HCT116 (cell line): ENCODE measurements around the gene EML1.

ENCODE experiments used
- EZH2 ChIP-seq: fragments of 200-600 bp; sonication (generic); IDR thresholded peaks from 2 replicates; pipeline ENCODE4 v1.6.1; 2017; ENCODE audit warnings: antibody characterized with exemption, mixed run types
- EZH2phosphoT487 ChIP-seq: fragments of 200-600 bp; IDR thresholded peaks from 2 replicates; pipeline ENCODE4 v1.6.1; 2018; ENCODE audit warnings: antibody characterized with exemption, borderline replicate concordance
- POLR2A ChIP-seq: IDR thresholded peaks from 2 replicates; pipeline ENCODE4 v1.7.0; 2011; ENCODE audit warnings: borderline replicate concordance; ENCODE audit not compliant: insufficient read depth, insufficient read length; ENCODE audit errors: extremely low read depth
- POLR2AphosphoS5 ChIP-seq: IDR thresholded peaks from 2 replicates; pipeline ENCODE4 v1.6.1; 2011; ENCODE audit warnings: mild to moderate bottlenecking, low read depth, low read length, moderate library complexity
- SP1 ChIP-seq: IDR thresholded peaks from 2 replicates; pipeline ENCODE4 v1.6.1; 2012; ENCODE audit warnings: low read depth
- TCF7L2 ChIP-seq: IDR thresholded peaks from 2 replicates; pipeline ENCODE4 v1.7.0; 2011; ENCODE audit warnings: borderline replicate concordance, inconsistent platforms; ENCODE audit not compliant: insufficient read depth, insufficient read length; ENCODE audit errors: extremely low read depth
- ZNF274 ChIP-seq: fragments of 200-500 bp; sonication (Bioruptor generic); IDR thresholded peaks from 2 replicates; pipeline ENCODE4 v1.6.1; 2014; ENCODE audit warnings: mild to moderate bottlenecking, low read depth, low read length, inconsistent platforms
- TF ChIP-seq, protein P1 (sequence below), 3 experiments: fragments of 200-600 bp in 1 of 3; sonication (generic) in 1 of 3; IDR thresholded peaks in 2 of 3; conservative IDR thresholded peaks in 1 of 3; 2 replicates each; pipeline ENCODE4 v1.5.1; 2012 to 2017; ENCODE audit warnings: low read depth in 2 of 3, low read length in 2 of 3, antibody characterized with exemption in 1 of 3, borderline replicate concordance in 1 of 3, control low read depth in 1 of 3, mild to moderate bottlenecking in 1 of 3, mixed read lengths in 1 of 3, mixed run types in 1 of 3, moderate library complexity in 1 of 3; ENCODE audit not compliant: insufficient read depth in 1 of 3
- TF ChIP-seq, protein P2 (sequence below): IDR thresholded peaks from 2 replicates; pipeline ENCODE4 v1.6.1; 2012; ENCODE audit warnings: low read depth
- TF ChIP-seq, protein P3 (sequence below): IDR thresholded peaks from 2 replicates; pipeline ENCODE4 v1.6.1; 2012
- TF ChIP-seq, protein P4 (sequence below): IDR thresholded peaks from 2 replicates; pipeline ENCODE4 v1.6.1; 2011; ENCODE audit warnings: mild to moderate bottlenecking, low read length, moderate library complexity; ENCODE audit not compliant: insufficient replicate concordance; ENCODE audit errors: extremely low read depth
- TF ChIP-seq, protein P5 (sequence below): IDR thresholded peaks from 2 replicates; pipeline ENCODE4 v1.6.1; 2012

DNA sequence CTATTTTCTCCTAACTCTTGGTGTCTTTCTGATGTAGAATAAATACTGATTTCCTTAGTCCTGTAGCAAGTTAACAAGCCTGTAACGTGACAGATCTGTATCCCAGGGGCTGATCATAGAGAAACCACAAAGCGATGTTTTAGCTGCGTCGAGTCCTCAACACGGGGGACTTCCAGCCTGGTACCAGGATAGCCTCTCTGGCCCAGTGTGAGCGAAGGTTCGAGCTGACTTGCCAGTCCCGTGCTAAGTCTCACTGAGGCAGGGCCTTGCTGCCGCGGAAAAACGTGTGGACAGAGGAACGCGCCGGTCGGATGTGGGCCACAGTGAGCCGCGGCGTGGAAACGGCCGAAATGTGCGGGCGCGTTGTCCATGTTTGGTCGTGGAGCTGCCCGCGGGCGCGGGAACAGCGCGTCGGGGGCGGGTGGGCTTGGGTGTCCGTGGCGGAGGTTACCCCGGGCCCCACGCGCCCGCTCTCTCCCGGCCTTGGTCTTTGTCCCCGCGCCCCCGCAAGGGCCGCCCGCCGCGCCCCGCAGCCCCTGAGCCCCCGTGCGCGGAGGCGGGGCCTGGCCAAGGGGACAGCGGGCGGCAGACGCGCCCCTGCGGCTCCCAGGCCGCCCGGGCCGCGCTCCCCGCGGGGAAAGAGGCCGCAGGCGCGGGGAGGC, 531 bp upstream of the EML1 start:
- TF ChIP-seq, protein P1, sequence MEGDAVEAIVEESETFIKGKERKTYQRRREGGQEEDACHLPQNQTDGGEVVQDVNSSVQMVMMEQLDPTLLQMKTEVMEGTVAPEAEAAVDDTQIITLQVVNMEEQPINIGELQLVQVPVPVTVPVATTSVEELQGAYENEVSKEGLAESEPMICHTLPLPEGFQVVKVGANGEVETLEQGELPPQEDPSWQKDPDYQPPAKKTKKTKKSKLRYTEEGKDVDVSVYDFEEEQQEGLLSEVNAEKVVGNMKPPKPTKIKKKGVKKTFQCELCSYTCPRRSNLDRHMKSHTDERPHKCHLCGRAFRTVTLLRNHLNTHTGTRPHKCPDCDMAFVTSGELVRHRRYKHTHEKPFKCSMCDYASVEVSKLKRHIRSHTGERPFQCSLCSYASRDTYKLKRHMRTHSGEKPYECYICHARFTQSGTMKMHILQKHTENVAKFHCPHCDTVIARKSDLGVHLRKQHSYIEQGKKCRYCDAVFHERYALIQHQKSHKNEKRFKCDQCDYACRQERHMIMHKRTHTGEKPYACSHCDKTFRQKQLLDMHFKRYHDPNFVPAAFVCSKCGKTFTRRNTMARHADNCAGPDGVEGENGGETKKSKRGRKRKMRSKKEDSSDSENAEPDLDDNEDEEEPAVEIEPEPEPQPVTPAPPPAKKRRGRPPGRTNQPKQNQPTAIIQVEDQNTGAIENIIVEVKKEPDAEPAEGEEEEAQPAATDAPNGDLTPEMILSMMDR (IDR thresholded peaks at IDR 0.05 in 2 of 3, conservative IDR thresholded peaks at IDR 0.05 in 1 of 3; ENCODE audit: borderline replicate concordance in 1 of 3, insufficient read depth in 1 of 3, low read depth in 2 of 3, low read length in 2 of 3), result no peak
- TF ChIP-seq POLR2AphosphoS5 (no peak), POLR2A (no peak), EZH2 (no peak), SP1 (no peak), ZNF274 (no peak), EZH2phosphoT487 (no peak), TCF7L2 (no peak)
- TF ChIP-seq, protein P2, sequence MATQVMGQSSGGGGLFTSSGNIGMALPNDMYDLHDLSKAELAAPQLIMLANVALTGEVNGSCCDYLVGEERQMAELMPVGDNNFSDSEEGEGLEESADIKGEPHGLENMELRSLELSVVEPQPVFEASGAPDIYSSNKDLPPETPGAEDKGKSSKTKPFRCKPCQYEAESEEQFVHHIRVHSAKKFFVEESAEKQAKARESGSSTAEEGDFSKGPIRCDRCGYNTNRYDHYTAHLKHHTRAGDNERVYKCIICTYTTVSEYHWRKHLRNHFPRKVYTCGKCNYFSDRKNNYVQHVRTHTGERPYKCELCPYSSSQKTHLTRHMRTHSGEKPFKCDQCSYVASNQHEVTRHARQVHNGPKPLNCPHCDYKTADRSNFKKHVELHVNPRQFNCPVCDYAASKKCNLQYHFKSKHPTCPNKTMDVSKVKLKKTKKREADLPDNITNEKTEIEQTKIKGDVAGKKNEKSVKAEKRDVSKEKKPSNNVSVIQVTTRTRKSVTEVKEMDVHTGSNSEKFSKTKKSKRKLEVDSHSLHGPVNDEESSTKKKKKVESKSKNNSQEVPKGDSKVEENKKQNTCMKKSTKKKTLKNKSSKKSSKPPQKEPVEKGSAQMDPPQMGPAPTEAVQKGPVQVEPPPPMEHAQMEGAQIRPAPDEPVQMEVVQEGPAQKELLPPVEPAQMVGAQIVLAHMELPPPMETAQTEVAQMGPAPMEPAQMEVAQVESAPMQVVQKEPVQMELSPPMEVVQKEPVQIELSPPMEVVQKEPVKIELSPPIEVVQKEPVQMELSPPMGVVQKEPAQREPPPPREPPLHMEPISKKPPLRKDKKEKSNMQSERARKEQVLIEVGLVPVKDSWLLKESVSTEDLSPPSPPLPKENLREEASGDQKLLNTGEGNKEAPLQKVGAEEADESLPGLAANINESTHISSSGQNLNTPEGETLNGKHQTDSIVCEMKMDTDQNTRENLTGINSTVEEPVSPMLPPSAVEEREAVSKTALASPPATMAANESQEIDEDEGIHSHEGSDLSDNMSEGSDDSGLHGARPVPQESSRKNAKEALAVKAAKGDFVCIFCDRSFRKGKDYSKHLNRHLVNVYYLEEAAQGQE, result no peak
- TF ChIP-seq, protein P3, sequence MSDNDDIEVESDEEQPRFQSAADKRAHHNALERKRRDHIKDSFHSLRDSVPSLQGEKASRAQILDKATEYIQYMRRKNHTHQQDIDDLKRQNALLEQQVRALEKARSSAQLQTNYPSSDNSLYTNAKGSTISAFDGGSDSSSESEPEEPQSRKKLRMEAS, result no peak
- TF ChIP-seq, protein P4, sequence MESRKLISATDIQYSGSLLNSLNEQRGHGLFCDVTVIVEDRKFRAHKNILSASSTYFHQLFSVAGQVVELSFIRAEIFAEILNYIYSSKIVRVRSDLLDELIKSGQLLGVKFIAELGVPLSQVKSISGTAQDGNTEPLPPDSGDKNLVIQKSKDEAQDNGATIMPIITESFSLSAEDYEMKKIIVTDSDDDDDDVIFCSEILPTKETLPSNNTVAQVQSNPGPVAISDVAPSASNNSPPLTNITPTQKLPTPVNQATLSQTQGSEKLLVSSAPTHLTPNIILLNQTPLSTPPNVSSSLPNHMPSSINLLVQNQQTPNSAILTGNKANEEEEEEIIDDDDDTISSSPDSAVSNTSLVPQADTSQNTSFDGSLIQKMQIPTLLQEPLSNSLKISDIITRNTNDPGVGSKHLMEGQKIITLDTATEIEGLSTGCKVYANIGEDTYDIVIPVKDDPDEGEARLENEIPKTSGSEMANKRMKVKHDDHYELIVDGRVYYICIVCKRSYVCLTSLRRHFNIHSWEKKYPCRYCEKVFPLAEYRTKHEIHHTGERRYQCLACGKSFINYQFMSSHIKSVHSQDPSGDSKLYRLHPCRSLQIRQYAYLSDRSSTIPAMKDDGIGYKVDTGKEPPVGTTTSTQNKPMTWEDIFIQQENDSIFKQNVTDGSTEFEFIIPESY, result no peak
- TF ChIP-seq, protein P5, sequence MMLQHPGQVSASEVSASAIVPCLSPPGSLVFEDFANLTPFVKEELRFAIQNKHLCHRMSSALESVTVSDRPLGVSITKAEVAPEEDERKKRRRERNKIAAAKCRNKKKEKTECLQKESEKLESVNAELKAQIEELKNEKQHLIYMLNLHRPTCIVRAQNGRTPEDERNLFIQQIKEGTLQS, result no peak
